Measurements from ENCODE around the gene LRGUK. TPM values are rescaled to one million over a fixed set of nuclear protein-coding genes. Genes with fewer than 3 reads are reported as not detected.

The LRGUK gene
- polyA plus RNA-seq, 3 donors: 0.41 TPM; not detected in 2

GRCh38 chr7:134276951-134277350, 149.8 kb downstream of the LRGUK start:
- Mint-ChIP-seq H3K27me3 (ENCODE audit: low read depth in 3 of 3) (peaks cover 7 to 16% (median 9%) of the 10 kb centered on the region in 3 donors), H3K36me3 (no peaks in the 10 kb centered on the region), H3K9me3 (peaks cover 0 to 3% (median 0%) of the 10 kb centered on the region in 7 donors), H3K4me1 (no peaks in the 10 kb centered on the region), H3K4me3 (no peak overlapping the region), H3K27ac (no peak overlapping the region)
- intact Hi-C loops (cut with micrococcal nuclease): no loop called here
- Histone ChIP-seq H3K9me3 (replicated peaks in 1 of 2; ENCODE audit: control insufficient read depth in 1 of 2, insufficient read depth in 1 of 2, low read length in 2 of 2) (no peaks in the 10 kb centered on the region), H2AFZ (ENCODE audit: insufficient read depth, low read depth, low read length, poor library complexity, severe bottlenecking) (no peak overlapping the region), H3K79me2 (ENCODE audit: insufficient read depth, low read length) (no peaks in the 10 kb centered on the region), H3K4me3 (replicated peaks in 1 of 3; ENCODE audit: low read depth in 2 of 3, low read length in 3 of 3) (no peak overlapping the region), H3K27ac (ENCODE audit: low read depth in 1 of 2, low read length in 2 of 2) (no peak overlapping the region), H4K20me1 (ENCODE audit: insufficient read depth, low read length) (no peaks in the 10 kb centered on the region), H3K27me3 (ENCODE audit: control insufficient read depth in 2 of 2, insufficient read depth in 2 of 2, low read length in 2 of 2) (peaks cover 8 to 11% of the 10 kb centered on the region in 2 donors), H3K4me1 (ENCODE audit: control insufficient read depth in 1 of 2, insufficient read depth in 2 of 2, low read length in 2 of 2) (no peaks in the 10 kb centered on the region), H3K9ac (ENCODE audit: insufficient read depth, low read length, poor library complexity, severe bottlenecking) (no peak overlapping the region), H3K4me2 (replicated peaks; ENCODE audit: extremely low read depth, low read length, poor library complexity, severe bottlenecking) (no peak overlapping the region), H3K36me3 (replicated peaks in 1 of 2; ENCODE audit: control insufficient read depth in 1 of 2, insufficient read depth in 2 of 2, low read length in 2 of 2) (no peaks in the 10 kb centered on the region)
- 80% methylated on average over 1 of the region's 5 CpGs for WGBS (ENCODE audit: insufficient coverage)
- no peak for DNase-seq
- TF ChIP-seq CTCF (IDR thresholded peaks at IDR 0.05): no peak

- Histone ChIP-seq H3K79me2 (ENCODE audit: insufficient read depth, low read length) (no peaks in the 10 kb centered on the region), H3K27ac (ENCODE audit: low read depth in 1 of 2, low read length in 2 of 2) (no peak overlapping the region), H3K4me3 (replicated peaks in 1 of 3; ENCODE audit: low read depth in 2 of 3, low read length in 3 of 3) (no peak overlapping the region), H3K9ac (ENCODE audit: insufficient read depth, low read length, poor library complexity, severe bottlenecking) (no peak overlapping the region), H4K20me1 (ENCODE audit: insufficient read depth, low read length) (no peaks in the 10 kb centered on the region), H3K36me3 (replicated peaks in 1 of 2; ENCODE audit: control insufficient read depth in 1 of 2, insufficient read depth in 2 of 2, low read length in 2 of 2) (no peaks in the 10 kb centered on the region), H3K4me2 (replicated peaks; ENCODE audit: extremely low read depth, low read length, poor library complexity, severe bottlenecking) (no peak overlapping the region), H2AFZ (ENCODE audit: insufficient read depth, low read depth, low read length, poor library complexity, severe bottlenecking) (no peak overlapping the region), H3K27me3 (ENCODE audit: control insufficient read depth in 2 of 2, insufficient read depth in 2 of 2, low read length in 2 of 2) (peaks cover 8 to 10% of the 10 kb centered on the region in 2 donors), H3K9me3 (replicated peaks in 1 of 2; ENCODE audit: control insufficient read depth in 1 of 2, insufficient read depth in 1 of 2, low read length in 2 of 2) (no peaks in the 10 kb centered on the region), H3K4me1 (ENCODE audit: control insufficient read depth in 1 of 2, insufficient read depth in 2 of 2, low read length in 2 of 2) (no peaks in the 10 kb centered on the region)
- TF ChIP-seq CTCF (IDR thresholded peaks at IDR 0.05): no peak
- no peak for DNase-seq
- intact Hi-C loops (cut with micrococcal nuclease): no loop called here
- no peaks in the 10 kb centered on the region for H3K36me3 Mint-ChIP-seq
- WGBS (ENCODE audit: insufficient coverage): no CpG with 5 or more reads among the region's 7 CpGs
- no peak overlapping the region for H3K4me3 Mint-ChIP-seq
- peak overlapping the region in 1 of 7 donors; percentile 39 for H3K27ac Mint-ChIP-seq
- no peaks in the 10 kb centered on the region for H3K4me1 Mint-ChIP-seq
- peaks cover 0 to 5% (median 3%) of the 10 kb centered on the region in 7 donors for H3K9me3 Mint-ChIP-seq
- peaks cover 7 to 19% (median 11%) of the 10 kb centered on the region in 3 donors for H3K27me3 Mint-ChIP-seq (ENCODE audit: low read depth in 3 of 3)
Observed at GRCh38 chr7:134278502-134279153, 151.5 kb downstream of the LRGUK start.

Data from CD14-positive monocyte (primary cell).